Breast epithelium (tissue), 4 donors: Measurements from ENCODE around the gene HERC2. TPM values are rescaled to one million over a fixed set of nuclear protein-coding genes. Genes with fewer than 3 reads are reported as not detected.
"Not testable (repeated sequence)": the region's sequence is repeated elsewhere in the genome, so short reads cannot be mapped to it uniquely, and the experiment has no call there.

Experiments
- DNase-seq, 2 donors: peaks; one replicate each; pipeline ENCODE4 v3.0.0-alpha.2; 2019; ENCODE audit warnings: low spot score in 2 of 2
- H3K27ac ChIP-seq, 2 donors: fragments of 200-600 bp; sonication (generic) in 1 of 2; one replicate each; pipeline ENCODE4 v1.5.1; 2016 to 2019; ENCODE audit warnings: mild to moderate bottlenecking in 1 of 2
- H3K27me3 ChIP-seq, 2 donors: fragments of 200-600 bp; sonication (generic) in 1 of 2; one replicate each; pipeline versions ENCODE4 v1.5.1 to v1.6.0; 2017 to 2019; ENCODE audit warnings: control low read depth in 1 of 2, mild to moderate bottlenecking in 1 of 2
- H3K36me3 ChIP-seq: fragments of 200-600 bp; one replicate; pipeline ENCODE4 v1.5.1; 2019
- H3K4me1 ChIP-seq, 2 donors: fragments of 200-600 bp; sonication (generic); one replicate each; pipeline ENCODE4 v1.5.1; 2016 to 2019; ENCODE audit warnings: control low read depth in 1 of 2
- H3K4me3 ChIP-seq, 3 donors: fragments of 200-600 bp; sonication (generic); 1 replicate in 2 of 3; 2 replicates in 1 of 3; pipeline ENCODE4 v1.5.1; 2016 to 2019; ENCODE audit warnings: mild to moderate bottlenecking in 3 of 3, moderate library complexity in 2 of 3
- H3K9me3 ChIP-seq, 2 donors: fragments of 200-600 bp; sonication (generic) in 1 of 2; one replicate each; pipeline ENCODE4 v1.5.1; 2016 to 2019; ENCODE audit warnings: control low read depth in 1 of 2
- CTCF ChIP-seq, 3 donors: fragments of 450-650 bp; IDR thresholded peaks; one replicate each; pipeline ENCODE4 v1.5.1; 2016 to 2017; ENCODE audit warnings: antibody characterized with exemption in 3 of 3, mild to moderate bottlenecking in 3 of 3, moderate library complexity in 3 of 3
- POLR2A ChIP-seq: fragments of 450-650 bp; IDR thresholded peaks from one replicate; pipeline ENCODE4 v1.6.1; 2016; ENCODE audit warnings: antibody characterized with exemption, mild to moderate bottlenecking, moderate library complexity
- POLR2AphosphoS5 ChIP-seq, 3 donors: sonication (generic); formaldehyde crosslinking; IDR thresholded peaks; one replicate each; pipeline ENCODE4 v1.6.1; 2017; ENCODE audit warnings: antibody characterized with exemption in 3 of 3
- intact Hi-C: fragments of 100-400 bp; cut with DNase I; formaldehyde crosslinking; loops from one replicate; pipeline ENCODE4 v1.15.1; 2023; ENCODE audit warnings: low total_unique reads
- total RNA-seq, 3 donors: library from RNA; depleted of rRNA; stranded (reverse); fragments of >200 nt; gene quantifications; one replicate each; pipeline ENCODE4 v1.1.0, GENCODE V29; 2016

Gene HERC2
- total RNA-seq, 3 donors from 2014 or later, result 46.2 to 55.8 (median 51.1) TPM

GRCh38 chr15:28208583-28208982, 113.4 kb downstream of the HERC2 start:
- H3K27ac ChIP-seq, result no peak overlapping the region
- intact Hi-C loops, result no loop called here
- DNase-seq, result no peak
- H3K36me3 ChIP-seq, result no peaks in the 10 kb centered on the region
- TF ChIP-seq POLR2AphosphoS5 (IDR thresholded peaks at IDR 0.05), result no peak
- no peak for TF ChIP-seq POLR2A
- H3K4me3 ChIP-seq, result no peak overlapping the region
- no peaks in the 10 kb centered on the region for H3K9me3 ChIP-seq
- H3K4me1 ChIP-seq, result no peaks in the 10 kb centered on the region
- no peaks in the 10 kb centered on the region for H3K27me3 ChIP-seq

GRCh38 chr15:28205640-28206039, 116.3 kb downstream of the HERC2 start:
- intact Hi-C loops, result not testable (repeated sequence)

GRCh38 chr15:28203055-28203828, 118.7 kb downstream of the HERC2 start:
- H3K9me3 ChIP-seq, H3K4me1 ChIP-seq, H3K4me3 ChIP-seq, DNase-seq, H3K27me3 ChIP-seq, H3K27ac ChIP-seq, intact Hi-C loops, H3K36me3 ChIP-seq: not testable (repeated sequence)

More at GRCh38 chr15:28205640-28206039, 116.3 kb downstream of the HERC2 start:
- H3K27me3 ChIP-seq, H3K27ac ChIP-seq, H3K4me1 ChIP-seq, H3K9me3 ChIP-seq, DNase-seq, H3K36me3 ChIP-seq, H3K4me3 ChIP-seq: not testable (repeated sequence)

- H3K27ac ChIP-seq, H3K27me3 ChIP-seq, H3K9me3 ChIP-seq, DNase-seq, H3K36me3 ChIP-seq, H3K4me3 ChIP-seq, intact Hi-C loops, H3K4me1 ChIP-seq: not testable (repeated sequence)
Measured at GRCh38 chr15:28202124-28202523, 119.9 kb downstream of the HERC2 start.

- DNase-seq, intact Hi-C loops, H3K4me3 ChIP-seq, H3K4me1 ChIP-seq, H3K27ac ChIP-seq, H3K9me3 ChIP-seq, H3K27me3 ChIP-seq, H3K36me3 ChIP-seq: not testable (repeated sequence)
Measured at GRCh38 chr15:28198215-28198614, 123.8 kb downstream of the HERC2 start.

- intact Hi-C loops, H3K27ac ChIP-seq, H3K4me3 ChIP-seq, H3K9me3 ChIP-seq, H3K4me1 ChIP-seq, H3K36me3 ChIP-seq, H3K27me3 ChIP-seq, DNase-seq: not testable (repeated sequence)
Measured at GRCh38 chr15:28197694-28198093, 124.3 kb downstream of the HERC2 start.

GRCh38 chr15:28196581-28196980, 125.4 kb downstream of the HERC2 start:
- H3K4me3 ChIP-seq, H3K4me1 ChIP-seq, H3K27ac ChIP-seq, intact Hi-C loops, H3K27me3 ChIP-seq, H3K9me3 ChIP-seq, DNase-seq, H3K36me3 ChIP-seq: not testable (repeated sequence)

- Histone ChIP-seq H3K9me3 (no peaks in the 10 kb centered on the region), H3K36me3 (no peaks in the 10 kb centered on the region), H3K4me3 (no peak overlapping the region), H3K27ac (no peak overlapping the region), H3K27me3 (no peaks in the 10 kb centered on the region), H3K4me1 (no peaks in the 10 kb centered on the region)
- intact Hi-C loops, result no loop called here
- DNase-seq, result no peak
- TF ChIP-seq CTCF (IDR thresholded peaks at IDR 0.05) (no peak), POLR2A (no peak), POLR2AphosphoS5 (IDR thresholded peaks at IDR 0.05) (no peak)
Measured at GRCh38 chr15:28192772-28193171, 129.2 kb downstream of the HERC2 start.

- Histone ChIP-seq H3K27ac (no peak overlapping the region), H3K4me1 (no peaks in the 10 kb centered on the region), H3K4me3 (no peak overlapping the region), H3K36me3 (no peaks in the 10 kb centered on the region), H3K9me3 (no peaks in the 10 kb centered on the region), H3K27me3 (no peaks in the 10 kb centered on the region)
- DNase-seq, result no peak
- intact Hi-C loops, result no loop called here
- TF ChIP-seq CTCF (IDR thresholded peaks at IDR 0.05) (no peak), POLR2AphosphoS5 (IDR thresholded peaks at IDR 0.05) (no peak), POLR2A (no peak)
Measured at GRCh38 chr15:28191832-28192231, 130.1 kb downstream of the HERC2 start.
